CD4-positive, alpha-beta T cell treated with Interferon alpha-2 for 1 hour (primary cell): ENCODE measurements around the gene LYZL6.

ENCODE experiments used
- DNase-seq, 2 donors: peaks; one replicate each; pipeline ENCODE4 v3.0.0-alpha.2; 2020 to 2022

The LYZL6 gene

GRCh38 chr17:35943537-35943936, at the start of gene LYZL6:
LYZL6 (minus strand) TSS chr17:35943713; CDS start chr17:35939356, 4,357 bp downstream.
- DNase-seq = no peak

GRCh38 chr17:35991075-35991474, 47.6 kb upstream of the LYZL6 start:
- DNase-seq = no peak

GRCh38 chr17:35988164-35988563, 44.7 kb upstream of the LYZL6 start:
- no peak for DNase-seq

GRCh38 chr17:35986643-35987042, 43.1 kb upstream of the LYZL6 start, which contains the start of gene CCL14:
CCL14 (minus strand) TSS chr17:35986729; CDS start chr17:35986649, 80 bp downstream.
- no peak for DNase-seq

GRCh38 chr17:35984140-35984539, 40.6 kb upstream of the LYZL6 start:
- DNase-seq = no peak

GRCh38 chr17:35982409-35983191, 39.1 kb upstream of the LYZL6 start:
- DNase-seq = no peak

GRCh38 chr17:35981908-35982330, 38.4 kb upstream of the LYZL6 start:
- peak in 1 of 2 donors; percentile 5 for DNase-seq

- DNase-seq = no peak
These were observed 37.7 kb upstream of the LYZL6 start, which contains the start of gene CCL16 for GRCh38 chr17:35981246-35981645. CCL16 (minus strand) TSS chr17:35981497; CDS start chr17:35981420, 77 bp downstream.

GRCh38 chr17:35978346-35978745, 34.8 kb upstream of the LYZL6 start:
- DNase-seq = no peak

- DNase-seq = no peak
These were observed 34.0 kb upstream of the LYZL6 start for GRCh38 chr17:35977509-35977908.

GRCh38 chr17:35973333-35974260, 30.1 kb upstream of the LYZL6 start:
- no peak for DNase-seq

- DNase-seq = no peak
These were observed 29.4 kb upstream of the LYZL6 start for GRCh38 chr17:35972945-35973332.

GRCh38 chr17:35972535-35972934, 29.0 kb upstream of the LYZL6 start:
- no peak for DNase-seq

- no peak for DNase-seq
These were observed 28.6 kb upstream of the LYZL6 start for GRCh38 chr17:35972066-35972465.

GRCh38 chr17:35969558-35970380, 26.3 kb upstream of the LYZL6 start:
- DNase-seq = peak; percentile 71 to 78

GRCh38 chr17:35968520-35969054, 25.1 kb upstream of the LYZL6 start:
- no peak for DNase-seq

GRCh38 chr17:35965272-35965671, 21.8 kb upstream of the LYZL6 start:
- DNase-seq = no peak

- DNase-seq = no peak
These were observed 20.1 kb upstream of the LYZL6 start for GRCh38 chr17:35963663-35964062.

- no peak for DNase-seq
These were observed 10.2 kb upstream of the LYZL6 start for GRCh38 chr17:35953720-35954119.

GRCh38 chr17:35949401-35949800, 5.9 kb upstream of the LYZL6 start:
- no peak for DNase-seq

- DNase-seq = no peak
These were observed 4.6 kb upstream of the LYZL6 start for GRCh38 chr17:35948092-35948491.

GRCh38 chr17:35947156-35947585, 3.7 kb upstream of the LYZL6 start:
- peak; percentile 48 to 64 for DNase-seq
